T-helper 1 cell (primary cell): ENCODE measurements around the gene TMEM95.

Experiments used
- DNase-seq, 5 donors: peaks; one replicate each; pipeline ENCODE4 v3.0.0-alpha.2; 2012 to 2020

The TMEM95 gene

DNA sequence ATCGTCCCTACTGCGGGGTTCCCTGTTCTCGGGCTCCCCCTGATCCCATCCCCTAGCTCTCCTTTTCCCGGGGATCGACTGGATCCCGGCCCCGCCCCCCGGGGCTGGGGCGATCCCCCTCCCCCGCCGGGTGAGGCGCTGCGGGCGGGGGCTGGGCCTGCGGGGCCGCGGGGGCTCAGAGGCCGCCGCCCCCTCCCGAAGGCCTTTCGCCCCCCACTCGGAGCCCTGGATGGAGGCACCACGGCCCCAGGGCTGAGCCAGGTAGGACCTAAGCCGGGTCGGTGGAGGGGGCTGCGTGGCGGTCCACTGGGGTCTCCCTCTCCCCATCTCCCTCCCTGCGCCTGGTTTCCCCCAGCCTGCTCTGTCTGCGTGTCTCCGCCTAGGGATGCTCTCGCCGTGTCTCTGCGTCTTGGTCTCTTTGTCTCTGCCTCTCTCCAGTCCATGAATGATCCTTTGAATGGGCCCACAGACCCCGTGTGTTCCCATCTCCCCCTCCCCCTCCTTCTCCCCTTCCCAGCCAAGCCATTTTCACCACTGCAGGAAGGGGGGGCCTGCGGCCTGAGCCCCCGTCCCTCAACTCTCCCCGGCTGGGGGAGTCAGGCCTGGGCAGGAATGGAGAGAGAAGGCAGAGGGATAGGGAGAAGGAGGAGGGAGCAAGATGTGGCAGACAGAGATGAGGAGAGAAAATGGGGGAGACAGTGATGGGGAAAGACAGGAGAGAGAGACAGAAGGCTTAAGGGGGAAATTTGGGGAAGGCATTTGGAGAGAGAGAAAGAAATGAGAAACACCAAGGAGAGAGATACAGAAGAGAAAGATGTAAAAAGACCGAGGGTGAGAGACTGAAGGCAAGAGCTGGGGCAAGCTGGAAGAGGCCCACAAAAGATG, 50.6 kb downstream of the TMEM95 start:
- DNase-seq, result no peak

DNA sequence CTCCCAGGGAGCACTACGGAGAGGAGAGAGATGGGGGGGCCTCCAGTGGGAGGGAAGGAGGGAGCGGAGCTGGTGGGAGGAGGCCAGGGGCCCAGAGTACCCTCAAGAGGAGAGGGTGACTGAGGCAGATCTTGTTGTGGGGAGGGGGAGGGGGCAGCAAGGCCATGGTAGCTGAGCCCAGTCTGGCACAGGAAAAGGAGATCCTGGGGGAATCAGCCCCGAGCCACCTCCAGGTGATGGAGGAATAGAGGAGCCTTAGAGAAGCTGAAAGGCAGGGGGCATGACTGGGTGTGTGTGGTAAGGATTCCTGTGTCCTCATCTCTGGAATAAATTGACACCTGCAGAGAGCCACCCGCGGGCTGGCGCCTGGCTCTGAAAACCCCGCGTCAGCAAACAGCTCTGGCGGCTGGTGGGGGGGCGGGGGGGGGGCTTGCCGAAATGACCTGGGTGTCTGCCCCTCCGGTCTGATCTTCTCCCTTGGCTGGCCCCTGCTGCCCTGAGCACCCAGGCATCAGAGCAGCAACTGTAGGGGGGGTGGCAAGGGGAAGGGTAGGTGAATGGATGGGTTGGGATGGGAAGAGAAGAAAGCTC, 51.4 kb downstream of the TMEM95 start:
- no peak for DNase-seq
